Kidney epithelial cell (primary cell): ENCODE results near the gene VPS13D. TPM values are rescaled to one million over a fixed set of nuclear protein-coding genes. Genes with fewer than 3 reads are reported as not detected.

Source experiments
- DNase-seq: peaks from one replicate; pipeline ENCODE4 v3.0.0-alpha.2; 2010; ENCODE audit warnings: low read depth
- H3K27me3 ChIP-seq: 2 replicates; pipeline ENCODE4 v1.6.0; 2011; ENCODE audit warnings: low read length; ENCODE audit not compliant: control insufficient read depth, insufficient read depth
- H3K36me3 ChIP-seq: 2 replicates; pipeline ENCODE4 v1.5.1; 2011; ENCODE audit warnings: low read length; ENCODE audit not compliant: control insufficient read depth, insufficient read depth
- H3K4me3 ChIP-seq: 2 replicates; pipeline ENCODE4 v1.5.1; 2011; ENCODE audit warnings: low read depth, mild to moderate bottlenecking, control low read depth, low read length
- CTCF ChIP-seq: IDR thresholded peaks from 2 replicates; pipeline ENCODE4 v1.5.1; 2011; ENCODE audit warnings: mild to moderate bottlenecking, moderate library complexity, low read length, control low read depth, inconsistent platforms; ENCODE audit not compliant: insufficient read depth, poor library complexity, severe bottlenecking
- total RNA-seq: library from RNA; depleted of rRNA; stranded (reverse); fragments of >200 nt; gene quantifications from 2 replicates; pipeline ENCODE4 v1.2.3, GENCODE V29; 2015

VPS13D gene
- total RNA-seq, 1 donor from 2014 or later, result 22.2 TPM

- TF ChIP-seq CTCF, result no peak
- DNase-seq, result no peak
- Histone ChIP-seq H3K36me3 (no peaks in the 10 kb centered on the region), H3K4me3 (no peak overlapping the region), H3K27me3 (no peaks in the 10 kb centered on the region)
Observed at GRCh38 chr1:12503709-12504108, 273.9 kb downstream of the VPS13D start.

- no peak for DNase-seq
- Histone ChIP-seq H3K4me3 (no peak overlapping the region), H3K36me3 (no peaks in the 10 kb centered on the region), H3K27me3 (no peaks in the 10 kb centered on the region)
- TF ChIP-seq CTCF, result no peak
Observed at GRCh38 chr1:12504601-12505000, 274.8 kb downstream of the VPS13D start.

- Histone ChIP-seq H3K4me3 (no peak overlapping the region), H3K36me3 (no peaks in the 10 kb centered on the region), H3K27me3 (no peaks in the 10 kb centered on the region)
- TF ChIP-seq CTCF, result no peak
- no peak for DNase-seq
Observed at GRCh38 chr1:12505231-12505630, 275.4 kb downstream of the VPS13D start.

GRCh38 chr1:12505639-12506280 lies 275.9 kb downstream of the VPS13D start:
- Histone ChIP-seq H3K36me3 (no peaks in the 10 kb centered on the region), H3K4me3 (no peak overlapping the region), H3K27me3 (no peaks in the 10 kb centered on the region)
- DNase-seq, result no peak
- no peak for TF ChIP-seq CTCF

GRCh38 chr1:12506281-12507280 lies 276.8 kb downstream of the VPS13D start:
- TF ChIP-seq CTCF, result no peak
- H3K27me3 ChIP-seq, result no peaks in the 10 kb centered on the region
- no peak overlapping the region for H3K4me3 ChIP-seq
- no peak for DNase-seq
- H3K36me3 ChIP-seq, result no peaks in the 10 kb centered on the region

GRCh38 chr1:12507631-12508030 lies 277.8 kb downstream of the VPS13D start:
- Histone ChIP-seq H3K4me3 (no peak overlapping the region), H3K36me3 (no peaks in the 10 kb centered on the region), H3K27me3 (no peaks in the 10 kb centered on the region)
- TF ChIP-seq CTCF, result no peak
- no peak for DNase-seq
